MCF 10A (cell line): ENCODE results near the gene LAT. TPM values are rescaled to one million over a fixed set of nuclear protein-coding genes. Genes with fewer than 3 reads are reported as not detected.
A peak's percentile ranks its signal among the peaks of the same experiment; 100 is the strongest.

Experiments
- BruUV-seq: library from RNA; stranded (reverse); fragments of 400-500 nt; replicated peaks from 2 replicates; lab custom pipeline; 2021; lab: Mats Ljungman, UMichigan
- CTCF ChIA-PET: fragments of 300-600 bp; sonication (Branson Sonifier 250); formaldehyde crosslinking; extraction: SDS; loops from one replicate; lab custom pipeline; 2021; ENCODE audit warnings: antibody characterized with exemption, inconsistent platforms; lab: Yijun Ruan, JAX
- POLR2A ChIA-PET: fragments of 300-600, 350-650 bp; sonication (Branson Sonifier 250); formaldehyde crosslinking; extraction: SDS; loops from one replicate; lab custom pipeline; 2020; ENCODE audit warnings: antibody characterized with exemption, inconsistent platforms; lab: Yijun Ruan, JAX
- DNase-seq: peaks from one replicate; pipeline ENCODE4 v3.0.0-alpha.2; 2018; ENCODE audit not compliant: unreplicated experiment
- H3K27ac Mint-ChIP-seq: one replicate; pipeline ENCODE4 v1.8.0; 2022; ENCODE audit warnings: mild to moderate bottlenecking, low read depth, mixed read lengths; ENCODE audit not compliant: unreplicated experiment
- H3K27me3 Mint-ChIP-seq: one replicate; pipeline ENCODE4 v1.8.0; 2022; ENCODE audit warnings: mixed read lengths; ENCODE audit not compliant: insufficient read depth, unreplicated experiment
- H3K36me3 Mint-ChIP-seq: one replicate; pipeline ENCODE4 v1.8.0; 2022; ENCODE audit warnings: mild to moderate bottlenecking, moderate library complexity, mixed read lengths; ENCODE audit not compliant: insufficient read depth, unreplicated experiment
- H3K4me1 Mint-ChIP-seq: one replicate; pipeline ENCODE4 v1.8.0; 2022; ENCODE audit warnings: mixed read lengths; ENCODE audit not compliant: insufficient read depth, unreplicated experiment
- H3K4me3 Mint-ChIP-seq: one replicate; pipeline ENCODE4 v1.8.0; 2022; ENCODE audit warnings: mild to moderate bottlenecking, moderate library complexity, mixed read lengths; ENCODE audit not compliant: unreplicated experiment
- H3K9me3 Mint-ChIP-seq: one replicate; pipeline ENCODE4 v1.8.0; 2022; ENCODE audit warnings: mixed read lengths; ENCODE audit not compliant: unreplicated experiment
- CTCF ChIP-seq: fragments of 200-600 bp; IDR thresholded peaks from one replicate; pipeline ENCODE4 v1.8.0; 2022; ENCODE audit warnings: antibody characterized with exemption, mild to moderate bottlenecking; ENCODE audit not compliant: unreplicated experiment
- intact Hi-C: fragments of 100-400 bp; cut with micrococcal nuclease; formaldehyde crosslinking; loops from 2 replicates; pipeline ENCODE4 v1.14.1; 2022
- total RNA-seq: library from RNA; stranded (reverse); gene quantifications from 2 replicates; pipeline ENCODE4 v1.2.3, GENCODE V29; 2022

LAT gene
- total RNA-seq, 1 experiment from 2014 or later, result 4.4 TPM

GRCh38 chr16:29014561-29015069 is 29.8 kb downstream of the LAT start:
- H3K4me1 Mint-ChIP-seq, result no peaks in the 10 kb centered on the region
- no TSS peak for BruUV-seq
- no peaks in the 10 kb centered on the region for H3K9me3 Mint-ChIP-seq
- no peak for TF ChIP-seq CTCF
- no peaks in the 10 kb centered on the region for H3K36me3 Mint-ChIP-seq
- no peak for DNase-seq
- H3K27me3 Mint-ChIP-seq, result no peaks in the 10 kb centered on the region
- intact Hi-C loops, result no loop called here
- ChIA-PET CTCF (no interaction called here), POLR2A (interaction anchor here (0.6 kb wide), 1 partner anchor 150 kb away, joined by 3 read pairs; no protein-coding TSS in a partner anchor)
- no peak overlapping the region for H3K27ac Mint-ChIP-seq
- H3K4me3 Mint-ChIP-seq, result no peak overlapping the region

- TF ChIP-seq CTCF, result no peak
These were observed 37.3 kb downstream of the LAT start for GRCh38 chr16:29022196-29022595.

GRCh38 chr16:29023279-29024277 is 38.7 kb downstream of the LAT start:
- no peak overlapping the region for H3K27ac Mint-ChIP-seq
- ChIA-PET CTCF (no interaction called here), POLR2A (interaction anchor here (0.5 kb wide), 1 partner anchor 10 kb away, joined by 3 read pairs; no protein-coding TSS in a partner anchor)
- BruUV-seq, result no TSS peak
- H3K36me3 Mint-ChIP-seq, result peaks cover 6% of the 10 kb centered on the region
- intact Hi-C loops, result no loop called here
- TF ChIP-seq CTCF, result no peak
- no peaks in the 10 kb centered on the region for H3K27me3 Mint-ChIP-seq
- H3K4me1 Mint-ChIP-seq, result no peaks in the 10 kb centered on the region
- DNase-seq, result peak; percentile 40
- H3K9me3 Mint-ChIP-seq, result no peaks in the 10 kb centered on the region
- no peak overlapping the region for H3K4me3 Mint-ChIP-seq

More at GRCh38 chr16:29022196-29022595, 37.3 kb downstream of the LAT start:
- DNase-seq, result no peak
- ChIA-PET CTCF (no interaction called here), POLR2A (interaction anchor here (0.6 kb wide), 1 partner anchor 60 kb away, joined by 3 read pairs; no protein-coding TSS in a partner anchor)
- intact Hi-C loops, result no loop called here
- Mint-ChIP-seq H3K9me3 (no peaks in the 10 kb centered on the region), H3K4me3 (no peak overlapping the region), H3K27ac (no peak overlapping the region), H3K27me3 (no peaks in the 10 kb centered on the region), H3K36me3 (peaks cover 6% of the 10 kb centered on the region), H3K4me1 (no peaks in the 10 kb centered on the region)
- BruUV-seq, result no TSS peak

- CTCF ChIA-PET, result interaction anchor here (0.6 kb wide), 1 partner anchor 18 kb away, joined by 3 read pairs; no protein-coding TSS in a partner anchor
- TF ChIP-seq CTCF, result no peak
- DNase-seq, result no peak
- Mint-ChIP-seq H3K4me1 (no peaks in the 10 kb centered on the region), H3K36me3 (peaks cover 6% of the 10 kb centered on the region), H3K27ac (no peak overlapping the region), H3K27me3 (no peaks in the 10 kb centered on the region), H3K4me3 (no peak overlapping the region), H3K9me3 (no peaks in the 10 kb centered on the region)
- POLR2A ChIA-PET, result no interaction called here
- BruUV-seq, result no TSS peak
- intact Hi-C loops, result no loop called here
These were observed 39.4 kb downstream of the LAT start for GRCh38 chr16:29024278-29024677.
